GM21515 (cell line): ENCODE data around the gene TNFRSF1A.

Experiments
- ATAC-seq: cut with Tn5 transposase; IDR thresholded peaks from one replicate; pipeline ENCODE4 v1.9.1; 2021; ENCODE audit not compliant: unreplicated experiment

Gene TNFRSF1A

GRCh38 chr12:6341417-6342139, at the start of gene TNFRSF1A:
TSS of gene TNFRSF1A (minus strand) at chr12:6342076. CDS start at chr12:6341814, 262 bp downstream.
- ATAC-seq = no peak

GRCh38 chr12:6391013-6391412, 49.1 kb upstream of the TNFRSF1A start:
- no peak for ATAC-seq

- no peak for ATAC-seq
Observed at GRCh38 chr12:6390084-6390799, 48.4 kb upstream of the TNFRSF1A start.

- ATAC-seq = no peak
Observed at GRCh38 chr12:6387541-6387940, 45.7 kb upstream of the TNFRSF1A start.

DNA sequence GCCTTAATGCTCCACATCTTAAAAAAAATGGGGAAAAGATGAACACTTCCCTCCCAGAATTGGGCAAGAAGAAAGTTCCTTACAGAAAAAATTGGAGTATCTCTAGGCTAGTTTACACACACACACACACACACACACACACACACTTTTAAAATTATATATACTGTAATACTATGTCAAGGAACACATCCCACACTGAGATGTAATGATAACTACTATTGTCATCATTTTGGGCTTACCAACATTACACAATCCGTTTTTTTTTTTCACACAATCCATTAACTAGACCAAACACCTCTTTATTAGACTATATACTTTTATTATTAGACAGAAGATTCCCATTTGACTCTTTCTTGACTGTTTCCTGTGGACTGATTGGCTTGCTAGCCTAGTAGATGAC, 44.6 kb upstream of the TNFRSF1A start:
- no peak for ATAC-seq

DNA sequence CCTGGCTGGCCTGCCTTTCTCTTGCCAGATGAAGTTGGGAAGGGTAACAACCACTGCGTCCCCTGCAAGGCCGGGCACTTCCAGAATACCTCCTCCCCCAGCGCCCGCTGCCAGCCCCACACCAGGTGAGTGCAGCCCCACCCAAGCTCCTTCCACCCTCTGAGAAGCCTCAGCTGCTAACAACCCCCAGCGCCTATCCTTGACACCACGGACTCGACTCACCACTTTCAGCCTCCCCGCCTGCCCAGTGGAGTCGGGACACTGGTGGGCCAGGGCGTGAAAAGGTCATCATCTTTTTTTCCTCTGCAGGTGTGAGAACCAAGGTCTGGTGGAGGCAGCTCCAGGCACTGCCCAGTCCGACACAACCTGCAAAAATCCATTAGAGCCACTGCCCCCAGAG, 44.2 kb upstream of the TNFRSF1A start:
- ATAC-seq = no peak

DNA sequence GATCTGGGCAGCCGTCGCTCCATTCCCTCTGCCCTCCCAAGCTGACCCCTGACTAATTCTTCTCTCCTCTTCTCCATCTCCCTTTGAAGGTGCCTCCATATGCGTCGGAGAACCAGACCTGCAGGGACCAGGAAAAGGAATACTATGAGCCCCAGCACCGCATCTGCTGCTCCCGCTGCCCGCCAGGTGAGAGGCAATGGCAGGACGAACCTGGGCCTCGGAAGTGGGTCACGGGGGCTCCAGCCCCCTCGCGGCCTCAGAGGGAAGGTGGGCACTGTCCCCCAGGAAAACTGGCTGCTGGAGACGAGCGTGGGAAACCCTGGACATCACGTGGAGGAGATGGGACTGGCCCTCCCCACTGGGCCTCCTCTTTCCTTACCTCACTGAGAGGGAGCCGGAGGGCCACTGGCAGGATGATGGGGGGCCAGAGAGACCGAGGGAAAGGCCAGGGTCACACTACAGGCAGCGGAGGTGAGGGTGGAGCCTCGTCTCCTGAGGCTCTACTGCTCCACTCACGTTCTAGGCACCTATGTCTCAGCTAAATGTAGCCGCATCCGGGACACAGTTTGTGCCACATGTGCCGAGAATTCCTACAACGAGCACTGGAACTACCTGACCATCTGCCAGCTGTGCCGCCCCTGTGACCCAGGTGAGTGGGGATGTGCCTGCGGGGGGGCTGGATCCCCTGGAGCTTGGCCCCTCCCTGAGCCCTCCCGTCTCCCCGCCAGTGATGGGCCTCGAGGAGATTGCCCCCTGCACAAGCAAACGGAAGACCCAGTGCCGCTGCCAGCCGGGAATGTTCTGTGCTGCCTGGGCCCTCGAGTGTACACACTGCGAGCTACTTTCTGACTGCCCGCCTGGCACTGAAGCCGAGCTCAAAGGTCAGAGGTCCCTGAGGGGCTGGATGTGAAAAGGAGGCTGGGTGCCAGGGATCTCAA, 42.9 kb upstream of the TNFRSF1A start:
- ATAC-seq = no peak

GRCh38 chr12:6383572-6384498, 42.0 kb upstream of the TNFRSF1A start, which contains the start of gene LTBR:
TSS of gene LTBR (plus strand) at chr12:6384162. CDS start at chr12:6384359, 197 bp downstream.
- no peak for ATAC-seq

- no peak for ATAC-seq
Observed at GRCh38 chr12:6382982-6383381, 41.1 kb upstream of the TNFRSF1A start.

GRCh38 chr12:6382371-6382770, 40.5 kb upstream of the TNFRSF1A start:
- no peak for ATAC-seq

DNA sequence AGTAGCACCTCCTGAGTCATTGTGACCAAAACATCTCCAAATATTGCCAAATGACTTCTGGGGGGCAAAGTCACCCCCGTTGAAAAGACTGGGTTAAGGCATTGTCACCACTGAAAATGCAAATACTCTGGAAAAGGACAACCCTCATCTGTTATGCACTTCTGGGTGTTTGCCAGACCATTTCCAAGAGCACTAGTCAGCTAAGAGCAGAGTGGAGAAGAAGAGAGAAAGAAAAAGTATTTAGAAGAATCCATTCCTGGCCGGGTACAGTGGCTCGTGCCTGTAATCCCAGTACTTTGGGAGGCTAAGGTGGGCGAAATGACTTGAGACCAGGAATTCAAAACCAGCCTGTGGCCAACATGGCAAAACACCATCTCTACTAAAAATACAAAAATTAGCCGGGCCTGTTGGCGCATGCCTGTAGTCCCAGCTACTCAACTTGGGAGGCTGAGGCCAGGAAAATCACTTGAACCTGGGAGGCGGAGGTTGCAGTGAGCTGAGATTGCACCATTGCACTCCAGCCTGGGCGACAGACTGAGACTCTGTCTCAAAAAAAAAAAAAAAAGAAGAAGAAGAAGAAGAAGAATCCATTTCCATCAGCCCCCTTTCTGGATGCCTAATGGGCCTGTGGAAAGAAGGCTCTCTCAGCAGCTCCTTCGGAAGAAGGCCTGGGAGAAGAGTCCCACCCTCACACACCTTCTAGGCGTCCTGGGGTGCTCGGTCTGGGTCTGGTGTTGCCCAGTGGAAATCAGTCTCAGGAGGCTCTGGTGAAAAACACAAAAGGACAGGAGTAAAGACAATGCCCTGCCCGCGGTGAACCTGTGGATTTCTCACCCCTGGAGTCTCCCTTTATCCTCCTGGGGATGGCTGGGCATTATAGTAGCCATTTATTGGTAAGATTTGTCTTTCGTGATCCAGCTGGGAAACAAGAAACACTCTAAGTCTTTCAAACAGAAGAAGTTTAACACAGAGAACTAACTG, 38.6 kb upstream of the TNFRSF1A start:
- no peak for ATAC-seq

GRCh38 chr12:6378709-6379472, 37.0 kb upstream of the TNFRSF1A start:
- ATAC-seq = no peak

DNA sequence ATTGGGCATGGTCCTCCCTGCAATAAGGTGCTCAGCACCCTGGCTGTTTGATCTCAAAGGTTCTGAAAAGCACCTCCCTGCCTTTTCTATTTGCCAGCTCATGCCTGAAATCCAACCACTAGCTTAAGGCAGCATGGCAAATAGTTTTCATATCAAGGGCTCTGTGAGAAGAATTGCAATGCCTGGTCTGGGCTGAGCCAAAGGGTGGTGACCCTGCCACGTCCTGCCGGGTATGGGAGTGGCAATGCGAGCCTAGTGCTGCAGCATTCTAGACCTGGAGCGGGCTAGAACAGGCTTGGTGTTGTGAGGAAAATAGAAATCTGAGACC, 35.8 kb upstream of the TNFRSF1A start:
- no peak for ATAC-seq

DNA sequence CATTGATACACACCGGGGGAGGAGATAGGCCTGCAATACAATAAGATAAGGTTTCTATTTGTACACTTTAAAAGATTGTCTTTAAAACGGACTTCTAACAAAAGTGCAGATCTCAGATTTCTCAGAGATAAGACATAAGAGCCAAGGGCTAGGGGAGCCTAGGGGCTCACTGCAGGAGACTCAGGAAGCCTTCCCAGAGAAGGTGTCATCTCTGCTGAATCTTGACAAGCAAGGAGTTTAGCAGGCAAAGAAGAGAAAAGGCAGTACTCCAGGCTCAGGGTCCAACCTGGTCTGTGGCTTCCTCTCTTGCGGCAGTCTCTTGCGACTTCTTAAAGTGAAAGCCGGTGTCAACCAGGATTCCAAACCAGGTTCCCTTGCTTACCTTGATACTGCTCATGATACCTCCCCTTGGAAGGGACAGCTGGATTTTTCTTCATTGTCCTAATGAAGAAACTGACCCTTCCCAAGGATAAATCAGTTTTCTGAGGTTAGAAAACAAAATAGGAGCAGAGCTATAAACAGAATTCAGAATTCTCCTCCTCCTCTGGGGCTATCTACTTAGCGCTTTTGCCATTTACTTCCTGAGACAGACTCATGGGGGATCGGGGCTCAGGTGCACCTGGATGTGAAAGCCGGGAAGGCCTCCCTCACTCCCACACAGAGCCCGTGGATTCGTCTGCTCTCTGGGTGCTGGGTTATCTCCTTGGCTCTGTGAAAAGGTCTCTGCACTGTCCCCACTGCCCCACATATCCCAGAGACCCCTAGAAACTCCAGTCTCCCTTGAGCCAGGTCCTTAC, 35.2 kb upstream of the TNFRSF1A start:
- ATAC-seq = no peak

DNA sequence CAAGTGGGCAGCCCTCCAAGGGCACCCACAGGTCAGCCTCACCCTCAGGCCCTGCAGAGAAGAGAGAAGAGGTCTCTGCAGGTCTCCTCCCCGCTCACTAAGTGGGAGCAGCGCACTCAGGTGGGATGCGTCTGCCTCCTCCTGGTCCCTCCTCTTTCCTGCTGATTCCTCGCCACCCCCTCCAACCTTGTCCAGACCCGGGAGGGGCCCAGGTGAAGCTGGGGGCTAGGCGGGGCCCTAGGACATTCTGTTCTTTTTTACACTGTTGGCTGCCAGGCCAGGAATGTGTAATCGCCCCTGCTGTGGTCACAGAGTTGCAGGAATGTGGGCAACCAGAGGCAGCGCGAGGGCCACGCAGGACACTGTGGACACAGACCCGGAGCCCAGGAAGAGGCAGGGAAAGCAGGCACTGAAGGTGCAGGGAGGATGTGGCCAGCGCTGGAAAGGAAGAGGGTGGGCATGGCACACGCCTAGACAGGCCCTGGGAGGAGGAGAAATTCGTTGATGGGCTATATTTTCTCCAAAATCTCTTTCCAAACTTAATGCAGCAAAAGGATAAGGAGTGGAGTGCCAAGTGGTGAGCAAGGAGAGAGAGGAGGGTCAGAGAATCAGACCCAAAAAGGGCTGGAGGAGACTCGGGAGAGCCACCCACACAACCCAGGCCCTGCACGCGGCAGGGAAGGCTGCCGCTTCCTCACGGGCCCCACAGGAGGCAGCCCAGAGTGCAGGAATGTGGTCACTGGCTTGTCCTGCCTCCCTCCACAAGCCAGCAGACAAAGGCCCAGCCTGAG, 34.4 kb upstream of the TNFRSF1A start:
- no peak for ATAC-seq

DNA sequence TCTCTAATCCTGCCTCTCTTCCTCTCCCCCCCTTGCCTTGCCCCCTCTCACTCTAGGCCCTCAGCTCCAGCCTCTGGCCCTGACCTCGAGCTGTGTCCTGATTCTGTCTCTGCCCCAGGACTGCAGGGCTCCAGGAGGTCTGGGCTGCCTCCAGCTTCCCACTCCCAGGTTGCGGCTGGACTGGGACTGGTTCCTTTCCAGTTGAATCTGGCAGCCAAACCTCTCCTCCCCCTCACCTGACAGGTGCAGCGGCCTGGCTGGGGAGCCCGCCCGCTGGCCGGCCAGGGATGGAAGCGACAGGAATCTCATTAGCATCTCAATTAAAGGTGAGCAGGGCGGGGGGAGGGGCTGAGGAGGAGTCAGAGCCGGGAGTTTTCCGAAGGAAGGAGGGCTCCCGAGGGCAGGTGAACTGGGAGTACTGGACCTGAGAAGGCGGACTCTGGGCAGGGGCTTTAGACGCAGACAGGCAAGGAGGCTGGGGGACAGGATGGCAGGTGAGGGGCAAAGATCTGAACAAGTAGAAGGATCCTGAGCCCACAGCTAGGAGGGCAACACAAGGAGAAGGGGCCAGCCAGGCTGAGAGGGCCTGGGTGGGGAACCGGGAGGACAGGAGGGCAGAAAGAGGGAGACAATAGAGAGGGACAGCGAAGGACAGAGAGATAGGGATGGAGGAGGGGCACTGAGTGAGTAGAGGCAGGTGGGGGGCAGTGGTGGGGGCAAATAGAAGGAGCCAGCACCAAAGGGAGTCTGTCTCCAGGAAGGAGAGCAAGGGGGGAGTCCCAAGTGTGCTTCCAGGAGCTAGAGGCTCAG, 33.6 kb upstream of the TNFRSF1A start, which contains the start of gene SCNN1A:
Gene SCNN1A, minus strand, starts transcription at position 295 of the 810 bp plus-strand sequence. CDS start 780 bp downstream, outside the sequence.
- no peak for ATAC-seq
